ENCODE data around the gene KRTAP21-3.

The KRTAP21-3 gene

GRCh38 chr21:30674312-30674711 lies 44.3 kb downstream of the KRTAP21-3 start:
- in situ Hi-C loops (cut with HindIII; ENCODE audit: low pct_ligation_motif_present, low pct_unique_long_range_greater_than_20kb, low sequenced_read_pairs): no loop called here
- no peak for DNase-seq

GRCh38 chr21:30672985-30673650 lies 45.5 kb downstream of the KRTAP21-3 start:
- in situ Hi-C loops (cut with HindIII; ENCODE audit: low pct_ligation_motif_present, low pct_unique_long_range_greater_than_20kb, low sequenced_read_pairs): no loop called here
- DNase-seq: no peak

GRCh38 chr21:30668776-30669175 lies 49.8 kb downstream of the KRTAP21-3 start:
- in situ Hi-C loops (cut with HindIII; ENCODE audit: low pct_ligation_motif_present, low pct_unique_long_range_greater_than_20kb, low sequenced_read_pairs): no loop called here
- DNase-seq: no peak

Data from ACHN (cell line).